ENCODE results near the gene PTS. TPM values are rescaled to one million over a fixed set of nuclear protein-coding genes. Genes with fewer than 3 reads are reported as not detected.

PTS gene
- total RNA-seq, 2 experiments from 2014 or later: 22.6 to 37.8 TPM

- CTCF ChIA-PET (ENCODE audit: unreplicated experiment): no interaction called here
- no peaks in the 10 kb centered on the region for H3K9me2 ChIP-seq (ENCODE audit: insufficient read depth, low read length)
- BruUV-seq (replicated peaks): no TSS peak
- H2AFZ ChIP-seq (ENCODE audit: low read length): no peak overlapping the region
- H3K4me2 ChIP-seq (ENCODE audit: low read length): no peak overlapping the region
- DNase-seq (ENCODE audit: low spot score): no peak
- no peaks in the 10 kb centered on the region for H3K79me2 ChIP-seq (ENCODE audit: insufficient read depth, low read depth, low read length)
- POLR2A ChIA-PET: interaction anchor here (0.7 kb wide), 1 partner anchor 27 kb away, joined by 4 read pairs; no protein-coding TSS in a partner anchor
- no peaks in the 10 kb centered on the region for H4K20me1 ChIP-seq (ENCODE audit: insufficient read depth, low read length)
- H3K36me3 ChIP-seq (ENCODE audit: insufficient read depth, low read length): peaks cover 39% of the 10 kb centered on the region
- no peak for TF ChIP-seq EZH2phosphoT487 (IDR thresholded peaks at IDR 0.05; ENCODE audit: borderline replicate concordance, low read depth, low read length)
- TF ChIP-seq CTCF (conservative IDR thresholded peaks at IDR 0.05; ENCODE audit: low read length): no peak
- no peaks in the 10 kb centered on the region for H3K9me3 ChIP-seq (ENCODE audit: low read length)
- peaks cover 13% of the 10 kb centered on the region for H3K4me1 ChIP-seq (ENCODE audit: insufficient read depth, low read length, poor library complexity, severe bottlenecking)
- H3K27ac ChIP-seq (ENCODE audit: low read depth, low read length, poor library complexity, severe bottlenecking): no peak overlapping the region
- intact Hi-C loops (cut with micrococcal nuclease; ENCODE audit: unreplicated experiment): no loop called here
- H3K4me3 ChIP-seq (ENCODE audit: low read depth, low read length, poor library complexity, severe bottlenecking): no peak overlapping the region
Observed at GRCh38 chr11:112238041-112238440, 11.8 kb downstream of the PTS start.

GRCh38 chr11:112241486-112241885 is 15.3 kb downstream of the PTS start:
- Histone ChIP-seq H3K9me2 (ENCODE audit: insufficient read depth, low read length) (no peaks in the 10 kb centered on the region), H3K9me3 (ENCODE audit: low read length) (no peaks in the 10 kb centered on the region), H3K4me3 (ENCODE audit: low read depth, low read length, poor library complexity, severe bottlenecking) (no peak overlapping the region), H3K36me3 (ENCODE audit: insufficient read depth, low read length) (peaks cover 16% of the 10 kb centered on the region), H3K27ac (ENCODE audit: low read depth, low read length, poor library complexity, severe bottlenecking) (no peak overlapping the region), H3K4me1 (ENCODE audit: insufficient read depth, low read length, poor library complexity, severe bottlenecking) (no peaks in the 10 kb centered on the region), H2AFZ (ENCODE audit: low read length) (no peak overlapping the region), H3K79me2 (ENCODE audit: insufficient read depth, low read depth, low read length) (no peaks in the 10 kb centered on the region), H4K20me1 (ENCODE audit: insufficient read depth, low read length) (no peaks in the 10 kb centered on the region), H3K4me2 (ENCODE audit: low read length) (no peak overlapping the region)
- intact Hi-C loops (cut with micrococcal nuclease; ENCODE audit: unreplicated experiment): no loop called here
- BruUV-seq (replicated peaks): no TSS peak
- POLR2A ChIA-PET: no interaction called here
- TF ChIP-seq EZH2phosphoT487 (IDR thresholded peaks at IDR 0.05; ENCODE audit: borderline replicate concordance, low read depth, low read length) (no peak), CTCF (conservative IDR thresholded peaks at IDR 0.05; ENCODE audit: low read length) (no peak)
- CTCF ChIA-PET (ENCODE audit: unreplicated experiment): no interaction called here
- DNase-seq (ENCODE audit: low spot score): no peak

GRCh38 chr11:112247201-112247600 is 21.0 kb downstream of the PTS start:
- no peaks in the 10 kb centered on the region for H3K4me1 ChIP-seq (ENCODE audit: insufficient read depth, low read length, poor library complexity, severe bottlenecking)
- ChIA-PET CTCF (ENCODE audit: unreplicated experiment) (no interaction called here), POLR2A (no interaction called here)
- no peaks in the 10 kb centered on the region for H3K36me3 ChIP-seq (ENCODE audit: insufficient read depth, low read length)
- H4K20me1 ChIP-seq (ENCODE audit: insufficient read depth, low read length): no peaks in the 10 kb centered on the region
- H3K4me3 ChIP-seq (ENCODE audit: low read depth, low read length, poor library complexity, severe bottlenecking): no peak overlapping the region
- intact Hi-C loops (cut with micrococcal nuclease; ENCODE audit: unreplicated experiment): no loop called here
- no peak overlapping the region for H3K27ac ChIP-seq (ENCODE audit: low read depth, low read length, poor library complexity, severe bottlenecking)
- no peak for DNase-seq (ENCODE audit: low spot score)
- no TSS peak for BruUV-seq (replicated peaks)
- no peak overlapping the region for H2AFZ ChIP-seq (ENCODE audit: low read length)
- H3K9me3 ChIP-seq (ENCODE audit: low read length): no peaks in the 10 kb centered on the region
- no peaks in the 10 kb centered on the region for H3K9me2 ChIP-seq (ENCODE audit: insufficient read depth, low read length)
- no peaks in the 10 kb centered on the region for H3K79me2 ChIP-seq (ENCODE audit: insufficient read depth, low read depth, low read length)
- TF ChIP-seq CTCF (conservative IDR thresholded peaks at IDR 0.05; ENCODE audit: low read length) (no peak), EZH2phosphoT487 (IDR thresholded peaks at IDR 0.05; ENCODE audit: borderline replicate concordance, low read depth, low read length) (no peak)
- no peak overlapping the region for H3K4me2 ChIP-seq (ENCODE audit: low read length)

All from OCI-LY7 (cell line).